ENCODE measurements around the gene MYBPC2.

- TF ChIP-seq POLR2A (IDR thresholded peaks at IDR 0.05): no peak
- TF ChIP-seq, protein P1, sequence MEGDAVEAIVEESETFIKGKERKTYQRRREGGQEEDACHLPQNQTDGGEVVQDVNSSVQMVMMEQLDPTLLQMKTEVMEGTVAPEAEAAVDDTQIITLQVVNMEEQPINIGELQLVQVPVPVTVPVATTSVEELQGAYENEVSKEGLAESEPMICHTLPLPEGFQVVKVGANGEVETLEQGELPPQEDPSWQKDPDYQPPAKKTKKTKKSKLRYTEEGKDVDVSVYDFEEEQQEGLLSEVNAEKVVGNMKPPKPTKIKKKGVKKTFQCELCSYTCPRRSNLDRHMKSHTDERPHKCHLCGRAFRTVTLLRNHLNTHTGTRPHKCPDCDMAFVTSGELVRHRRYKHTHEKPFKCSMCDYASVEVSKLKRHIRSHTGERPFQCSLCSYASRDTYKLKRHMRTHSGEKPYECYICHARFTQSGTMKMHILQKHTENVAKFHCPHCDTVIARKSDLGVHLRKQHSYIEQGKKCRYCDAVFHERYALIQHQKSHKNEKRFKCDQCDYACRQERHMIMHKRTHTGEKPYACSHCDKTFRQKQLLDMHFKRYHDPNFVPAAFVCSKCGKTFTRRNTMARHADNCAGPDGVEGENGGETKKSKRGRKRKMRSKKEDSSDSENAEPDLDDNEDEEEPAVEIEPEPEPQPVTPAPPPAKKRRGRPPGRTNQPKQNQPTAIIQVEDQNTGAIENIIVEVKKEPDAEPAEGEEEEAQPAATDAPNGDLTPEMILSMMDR (IDR thresholded peaks at IDR 0.05): no peak
Observed at GRCh38 chr19:50420127-50420526, 12.6 kb upstream of the MYBPC2 start.
